Endothelial cell (in vitro differentiated cells): ENCODE data around the gene CRYL1. TPM values are rescaled to one million over a fixed set of nuclear protein-coding genes. Genes with fewer than 3 reads are reported as not detected.

Experiments
- DNase-seq: peaks from one replicate; pipeline ENCODE4 v3.0.0; 2021; ENCODE audit warnings: low spot score
- H3K27ac Mint-ChIP-seq: one replicate; pipeline ENCODE4 v1.8.0; 2021; ENCODE audit warnings: mixed read lengths, inconsistent platforms; ENCODE audit not compliant: unreplicated experiment
- H3K27me3 Mint-ChIP-seq: one replicate; pipeline ENCODE4 v1.8.0; 2021; ENCODE audit warnings: mild to moderate bottlenecking, moderate library complexity, mixed read lengths, inconsistent platforms; ENCODE audit not compliant: unreplicated experiment
- H3K36me3 Mint-ChIP-seq: one replicate; pipeline ENCODE4 v1.8.0; 2021; ENCODE audit warnings: mild to moderate bottlenecking, low read depth, mixed read lengths, inconsistent platforms; ENCODE audit not compliant: unreplicated experiment
- H3K4me1 Mint-ChIP-seq: one replicate; pipeline ENCODE4 v1.8.0; 2021; ENCODE audit warnings: mild to moderate bottlenecking, mixed read lengths, inconsistent platforms; ENCODE audit not compliant: unreplicated experiment
- H3K4me3 Mint-ChIP-seq: one replicate; pipeline ENCODE4 v1.8.0; 2021; ENCODE audit warnings: mild to moderate bottlenecking, mixed read lengths, inconsistent platforms; ENCODE audit not compliant: unreplicated experiment
- H3K9me3 Mint-ChIP-seq: one replicate; pipeline ENCODE4 v1.8.0; 2021; ENCODE audit warnings: mixed read lengths, inconsistent platforms; ENCODE audit not compliant: unreplicated experiment
- CTCF ChIP-seq: fragments of 200-600 bp; sonication (generic); IDR thresholded peaks from one replicate; pipeline ENCODE4 v1.5.0; 2021; ENCODE audit warnings: antibody characterized with exemption; ENCODE audit not compliant: unreplicated experiment
- total RNA-seq: library from RNA; stranded (reverse); fragmentation: NEBNext Ultra II Directional; extraction: Animal tissue kit (Norgen Biotek cat#: 25700); gene quantifications from one replicate; pipeline ENCODE4 v1.2.1, GENCODE V29; 2021; ENCODE audit not compliant: unreplicated experiment

Gene CRYL1
- total RNA-seq, 1 donor from 2014 or later = 4.8 TPM

GRCh38 chr13:20461860-20462532 lies 63.7 kb downstream of the CRYL1 start:
- no peak overlapping the region for H3K4me3 Mint-ChIP-seq
- H3K27ac Mint-ChIP-seq = no peak overlapping the region
- no peaks in the 10 kb centered on the region for H3K9me3 Mint-ChIP-seq
- no peak for DNase-seq
- no peak for TF ChIP-seq CTCF
- no peaks in the 10 kb centered on the region for H3K4me1 Mint-ChIP-seq
- H3K36me3 Mint-ChIP-seq = no peaks in the 10 kb centered on the region
- peaks cover 1% of the 10 kb centered on the region for H3K27me3 Mint-ChIP-seq

- H3K4me3 Mint-ChIP-seq = no peak overlapping the region
- no peaks in the 10 kb centered on the region for H3K4me1 Mint-ChIP-seq
- no peak for TF ChIP-seq CTCF
- no peak overlapping the region for H3K27ac Mint-ChIP-seq
- no peaks in the 10 kb centered on the region for H3K9me3 Mint-ChIP-seq
- no peak for DNase-seq
- peaks cover 1% of the 10 kb centered on the region for H3K27me3 Mint-ChIP-seq
- H3K36me3 Mint-ChIP-seq = no peaks in the 10 kb centered on the region
These were observed 64.2 kb downstream of the CRYL1 start for GRCh38 chr13:20461481-20461859.

GRCh38 chr13:20460761-20461160 lies 64.9 kb downstream of the CRYL1 start:
- no peak for TF ChIP-seq CTCF
- Mint-ChIP-seq H3K4me1 (no peaks in the 10 kb centered on the region), H3K27me3 (peaks cover 1% of the 10 kb centered on the region), H3K27ac (no peak overlapping the region), H3K9me3 (no peaks in the 10 kb centered on the region), H3K4me3 (no peak overlapping the region), H3K36me3 (no peaks in the 10 kb centered on the region)
- no peak for DNase-seq

- no peak overlapping the region for H3K4me3 Mint-ChIP-seq
- H3K27ac Mint-ChIP-seq = no peak overlapping the region
- no peaks in the 10 kb centered on the region for H3K9me3 Mint-ChIP-seq
These were observed 68.0 kb downstream of the CRYL1 start for GRCh38 chr13:20457670-20458069.

More at GRCh38 chr13:20457670-20458069, 68.0 kb downstream of the CRYL1 start:
- peaks cover 1% of the 10 kb centered on the region for H3K27me3 Mint-ChIP-seq
- no peak for DNase-seq
- H3K4me1 Mint-ChIP-seq = no peaks in the 10 kb centered on the region
- TF ChIP-seq CTCF = no peak
- H3K36me3 Mint-ChIP-seq = no peaks in the 10 kb centered on the region
